CD1c-positive myeloid dendritic cell (primary cell): Measurements from ENCODE around the gene TST.

Source experiments
- DNase-seq: peaks from one replicate; pipeline ENCODE4 v3.0.0-alpha.2; 2016; ENCODE audit errors: extremely low spot score

TST gene

GRCh38 chr22:37053310-37054055 is 34.2 kb upstream of the TST start:
- DNase-seq = peak; percentile 20

DNA sequence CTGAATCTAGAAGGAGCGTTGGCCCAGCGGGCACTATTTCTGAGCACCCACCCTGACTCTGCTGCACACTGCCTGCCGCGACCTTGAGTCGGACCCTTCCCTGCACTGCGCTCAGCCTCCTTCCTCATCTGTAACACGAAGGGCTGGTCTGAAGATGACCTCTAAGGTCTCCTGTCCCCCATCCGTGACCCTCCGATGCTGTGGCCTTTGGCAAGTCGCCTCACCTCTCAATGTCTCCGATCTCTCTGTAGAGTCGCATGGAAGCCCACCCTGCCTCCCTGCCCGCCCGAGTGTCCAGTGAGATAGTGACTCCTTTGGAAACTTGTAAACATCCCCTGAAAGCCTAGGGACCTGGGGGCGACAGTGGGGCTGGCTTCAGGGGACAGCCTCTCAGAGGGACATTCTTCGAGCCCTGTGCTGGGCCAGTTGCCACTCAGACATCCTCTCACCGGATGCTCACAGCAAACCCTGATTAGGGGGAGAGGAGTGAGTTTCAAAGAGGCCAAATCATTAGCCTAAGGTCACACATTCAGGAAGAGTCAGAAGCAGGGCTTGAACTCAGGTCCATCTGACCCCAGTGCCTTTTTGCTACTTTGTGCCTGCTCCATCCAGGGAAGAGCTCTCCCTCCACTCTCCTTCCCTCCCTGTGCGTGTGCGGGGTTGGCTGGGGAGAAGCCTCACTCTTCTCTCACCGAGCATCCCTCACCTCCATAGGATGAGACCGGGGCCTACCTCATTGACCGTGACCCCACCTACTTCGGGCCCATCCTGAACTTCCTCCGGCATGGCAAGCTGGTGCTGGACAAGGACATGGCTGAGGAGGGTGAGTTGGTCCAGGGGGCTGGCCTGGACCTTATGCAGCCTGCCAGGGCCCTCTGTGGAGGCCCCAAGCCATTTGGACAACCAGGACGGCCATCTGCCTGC is 33.4 kb upstream of the TST start:
- no peak for DNase-seq

GRCh38 chr22:37051391-37052385 is 32.4 kb upstream of the TST start, which contains the start of gene KCTD17:
Gene KCTD17, plus strand, starts transcription at chr22:37051742. Its CDS starts 19 bp downstream, at chr22:37051761.
- peak; percentile 86 for DNase-seq

DNA sequence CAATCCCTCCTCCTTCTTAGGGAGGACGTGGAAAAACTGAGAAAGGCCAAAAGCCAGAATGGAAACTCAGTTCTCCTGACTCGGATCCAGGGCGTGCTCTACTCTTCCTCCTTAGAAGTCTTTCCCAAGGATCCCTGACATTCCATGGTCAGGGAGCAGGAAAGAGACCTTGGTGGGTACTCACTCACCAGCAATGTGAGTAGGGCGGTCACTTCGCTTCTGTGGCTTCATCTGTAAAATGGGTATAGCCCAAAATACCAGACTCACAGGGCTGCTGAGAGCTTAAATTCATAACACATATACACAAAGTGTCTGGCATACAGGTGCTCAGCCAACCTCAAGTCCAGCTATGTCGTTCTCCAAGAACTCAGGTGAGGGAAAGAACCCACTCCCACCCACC is 31.7 kb upstream of the TST start:
- DNase-seq = no peak

- no peak for DNase-seq
These were observed 30.0 kb upstream of the TST start for GRCh38 chr22:37049224-37049623.

- DNase-seq = no peak
These were observed 28.9 kb upstream of the TST start for GRCh38 chr22:37048133-37048532.

GRCh38 chr22:37047006-37047405 is 27.8 kb upstream of the TST start:
- DNase-seq = no peak

DNA sequence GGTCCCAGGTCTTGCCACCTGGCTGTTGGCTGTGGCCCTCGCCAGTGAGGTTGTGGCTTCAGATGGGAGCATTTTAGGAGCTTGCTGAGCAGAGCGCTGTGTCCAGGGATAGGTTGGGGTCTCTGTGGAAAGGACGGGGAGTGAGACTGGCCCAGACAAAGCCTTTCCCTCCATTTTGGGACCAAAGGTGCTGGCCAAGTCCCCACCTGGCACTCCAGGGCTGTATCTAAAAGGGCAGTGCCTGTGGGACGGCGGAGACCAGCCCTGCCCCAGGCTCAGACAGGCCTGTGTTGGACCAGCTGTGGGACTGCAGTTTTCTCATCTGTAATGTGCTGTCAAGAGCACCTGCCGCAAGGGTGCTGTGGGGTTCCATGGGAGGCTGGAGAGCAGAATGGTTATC is 27.3 kb upstream of the TST start:
- DNase-seq = no peak

DNA sequence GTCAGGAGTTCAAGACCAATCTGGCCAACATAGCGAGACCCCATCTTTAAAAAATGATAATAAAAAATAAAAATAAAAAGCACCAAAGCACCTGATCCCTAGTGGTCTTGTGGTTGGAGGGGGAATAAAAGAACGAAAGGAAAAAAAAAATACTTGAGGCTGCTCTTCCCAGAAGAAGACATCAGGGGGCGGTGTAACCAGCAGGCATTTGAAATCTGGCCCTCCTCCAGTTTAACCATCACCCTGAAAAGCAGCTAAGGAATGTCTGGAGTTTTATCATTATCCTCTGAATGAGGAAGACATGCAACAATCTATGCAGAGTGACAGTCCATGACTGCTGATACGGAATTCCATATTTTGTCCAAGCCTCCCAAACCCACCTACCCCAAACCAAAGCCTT is 26.7 kb upstream of the TST start:
- peak; percentile 30 for DNase-seq

DNA sequence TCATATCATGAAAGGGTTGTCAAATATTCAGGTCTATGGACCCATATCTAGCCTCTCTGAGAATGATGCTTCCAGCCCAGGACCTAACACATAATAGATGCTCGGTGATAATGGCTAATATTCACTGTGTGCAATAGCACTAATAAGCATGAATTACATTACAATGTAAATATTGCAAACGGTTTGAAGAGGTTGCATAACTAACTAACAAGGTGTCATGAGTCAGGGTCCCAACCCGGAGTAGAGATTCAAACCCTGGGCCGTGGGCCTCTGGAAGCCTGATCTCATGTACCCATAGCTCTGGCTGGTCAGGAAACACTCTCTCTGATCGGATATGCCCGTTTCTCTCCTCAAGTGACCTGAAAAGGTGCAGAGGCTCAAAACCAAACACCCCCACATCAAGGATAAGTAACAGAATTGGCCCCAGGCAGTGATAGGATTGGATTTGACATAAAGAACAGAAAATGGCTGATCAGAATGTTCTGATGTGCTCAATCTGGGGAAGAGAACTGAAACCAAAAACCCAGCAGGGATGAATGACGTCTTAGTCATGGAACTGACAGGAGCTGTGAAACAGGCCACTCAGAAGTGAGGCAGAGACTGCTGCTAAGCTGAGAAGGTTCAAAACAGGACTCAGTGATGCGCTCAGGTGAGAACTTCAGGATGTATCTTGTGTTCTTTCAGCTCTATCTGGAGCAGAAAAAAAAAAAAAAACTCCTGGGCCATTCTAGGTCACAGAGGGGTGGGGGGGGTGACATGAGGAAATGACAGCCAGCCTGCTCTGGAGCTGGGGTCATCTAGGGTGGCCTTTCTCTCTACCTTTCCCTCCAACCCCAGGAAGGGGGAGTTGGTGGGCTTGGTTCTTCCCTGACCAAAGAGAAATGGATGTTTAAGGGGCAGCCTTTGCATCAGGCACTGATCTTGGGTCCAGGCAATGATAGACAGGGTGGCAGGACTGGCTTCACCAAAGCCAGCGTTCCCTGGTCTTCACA is 25.7 kb upstream of the TST start:
- DNase-seq = peak; percentile 65

GRCh38 chr22:37043828-37044538 is 24.7 kb upstream of the TST start:
- peak; percentile 63 for DNase-seq

GRCh38 chr22:37043209-37043827 is 24.1 kb upstream of the TST start:
- DNase-seq = no peak

DNA sequence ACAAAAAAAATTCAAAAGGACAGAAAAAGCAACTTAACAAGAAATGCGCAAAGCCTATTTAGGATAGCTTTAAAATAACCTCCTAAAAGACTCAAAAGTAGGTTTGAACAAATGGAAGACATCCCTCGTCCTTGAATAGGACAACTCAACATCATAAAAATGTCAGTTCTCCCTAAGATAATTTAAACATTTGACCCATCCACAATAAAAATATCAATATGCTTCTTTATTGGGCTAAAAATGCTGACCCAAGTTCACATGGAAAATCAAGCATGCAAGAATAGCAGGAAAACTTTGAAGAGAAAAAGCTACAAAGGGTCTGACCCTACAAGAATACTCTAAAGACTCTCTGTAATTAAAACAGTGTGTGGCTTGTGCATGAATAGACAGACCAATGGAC is 20.2 kb upstream of the TST start:
- DNase-seq = no peak

GRCh38 chr22:37037669-37038068 is 18.4 kb upstream of the TST start:
- DNase-seq = no peak

GRCh38 chr22:37036655-37037377 is 17.6 kb upstream of the TST start:
- no peak for DNase-seq

DNA sequence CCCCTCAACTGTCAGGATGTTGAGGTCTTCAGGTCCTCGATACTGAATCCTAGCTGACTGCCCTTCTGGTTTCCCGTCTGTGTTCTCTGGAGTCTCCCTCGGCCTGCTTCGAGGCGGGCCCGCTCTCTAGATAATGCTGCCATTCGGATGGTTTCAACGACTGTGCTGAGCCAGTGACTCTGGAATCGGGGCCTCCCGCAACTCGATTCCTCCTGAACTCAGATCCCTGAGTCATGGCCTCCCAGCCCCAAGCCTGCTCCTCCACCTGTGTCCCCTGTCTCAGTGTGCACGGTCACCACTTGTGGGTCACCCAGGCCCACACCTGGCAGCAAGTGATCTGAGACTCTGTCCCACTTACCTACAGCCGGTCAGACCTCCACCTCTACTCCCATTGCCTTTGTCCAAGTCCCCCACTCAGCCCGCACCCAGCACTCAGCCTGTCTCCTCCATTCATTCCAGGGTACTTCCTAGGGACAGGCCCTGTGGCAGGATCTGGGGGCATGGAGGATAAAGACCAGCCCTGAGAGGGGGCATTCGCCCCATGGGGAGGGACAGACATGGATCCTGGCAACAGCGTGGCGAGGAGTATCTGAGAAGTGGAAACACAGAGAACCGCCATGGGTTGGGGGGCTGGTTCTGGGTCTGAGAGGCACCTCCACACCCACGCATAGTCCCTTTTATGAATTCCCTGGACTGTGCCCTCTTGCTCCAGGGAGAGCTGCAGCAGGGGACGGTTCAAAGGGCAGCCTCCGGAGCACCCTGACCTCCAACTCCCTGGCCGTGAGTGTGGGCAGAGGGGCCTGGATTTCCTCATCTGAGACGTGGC is 14.6 kb upstream of the TST start:
- DNase-seq = no peak

DNA sequence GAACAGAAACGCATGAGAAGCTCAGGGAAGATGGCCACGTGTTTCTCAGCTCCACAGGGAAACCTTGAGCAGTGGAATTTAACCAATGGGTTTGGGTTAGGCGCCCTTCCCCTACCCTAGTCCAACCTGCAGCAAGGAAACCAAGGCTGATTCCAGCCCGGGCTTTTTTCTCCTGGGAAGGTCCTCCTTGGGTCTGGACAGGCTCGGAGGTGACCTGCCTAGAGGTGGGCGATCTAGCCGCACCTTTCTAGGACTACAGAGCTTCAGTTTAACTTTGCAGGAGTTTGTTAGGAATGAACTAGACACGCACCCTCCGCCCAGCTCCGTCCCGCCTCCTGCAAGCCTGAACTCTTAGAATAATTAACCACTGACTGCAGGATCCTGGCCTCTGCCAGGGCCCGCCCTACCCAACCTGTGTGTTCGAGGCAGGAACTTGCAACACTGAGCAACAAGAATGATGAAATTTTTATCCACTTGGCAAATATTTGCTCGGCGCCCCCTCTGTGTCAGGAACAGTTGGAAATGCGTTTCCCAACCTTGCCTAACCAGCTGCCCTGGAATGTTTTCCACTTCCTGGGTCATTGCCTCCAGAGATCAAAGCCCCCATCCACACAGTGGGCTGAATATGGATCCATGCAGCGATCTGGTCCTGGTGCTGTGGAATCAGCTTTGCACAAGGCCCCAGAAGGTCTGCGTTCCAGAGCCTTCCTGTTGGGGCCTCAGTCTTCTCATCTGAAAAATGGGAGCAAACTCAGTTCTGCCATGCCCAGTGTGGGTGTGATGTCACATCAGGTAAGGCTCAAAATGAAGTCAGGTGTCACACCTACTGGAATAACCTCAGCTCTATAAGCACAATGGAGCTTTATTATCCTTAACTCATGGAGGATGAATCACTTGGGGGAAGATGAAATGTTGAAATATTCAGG is 13.6 kb upstream of the TST start:
- DNase-seq = no peak
